PFSK-1 (cell line): ENCODE data around the gene COL7A1.

Experiments
- FOXP2 ChIP-seq: optimal IDR thresholded peaks from 2 replicates; pipeline ENCODE3; 2011; ENCODE audit warnings: borderline replicate concordance, control low read depth, inconsistent platforms; ENCODE audit not compliant: insufficient read depth; ENCODE audit errors: extremely low read length, extremely low read depth
- POLR2AphosphoS5 ChIP-seq: IDR thresholded peaks from 2 replicates; pipeline ENCODE4 v1.6.1; 2012; ENCODE audit warnings: low read depth, mild to moderate bottlenecking, control low read depth, low read length, moderate library complexity
- SIN3A ChIP-seq: IDR thresholded peaks from 2 replicates; pipeline ENCODE4 v1.6.1; 2012; ENCODE audit warnings: mild to moderate bottlenecking, low read length, moderate library complexity, borderline replicate concordance; ENCODE audit not compliant: insufficient read depth
- TAF1 ChIP-seq: IDR thresholded peaks from 2 replicates; pipeline ENCODE4 v1.6.1; 2012; ENCODE audit warnings: low read length, control low read depth, borderline replicate concordance; ENCODE audit not compliant: insufficient read depth
- TF ChIP-seq, protein P1 (sequence below), 2 experiments: IDR thresholded peaks; 2 replicates each; pipeline versions ENCODE4 v1.6.1 to v1.8.0; 2011 to 2012; ENCODE audit warnings: low read depth in 2 of 2, low read length in 2 of 2, control low read depth in 1 of 2, inconsistent platforms in 1 of 2, mild to moderate bottlenecking in 1 of 2, moderate library complexity in 1 of 2; ENCODE audit not compliant: insufficient read depth in 1 of 2

COL7A1 gene

DNA sequence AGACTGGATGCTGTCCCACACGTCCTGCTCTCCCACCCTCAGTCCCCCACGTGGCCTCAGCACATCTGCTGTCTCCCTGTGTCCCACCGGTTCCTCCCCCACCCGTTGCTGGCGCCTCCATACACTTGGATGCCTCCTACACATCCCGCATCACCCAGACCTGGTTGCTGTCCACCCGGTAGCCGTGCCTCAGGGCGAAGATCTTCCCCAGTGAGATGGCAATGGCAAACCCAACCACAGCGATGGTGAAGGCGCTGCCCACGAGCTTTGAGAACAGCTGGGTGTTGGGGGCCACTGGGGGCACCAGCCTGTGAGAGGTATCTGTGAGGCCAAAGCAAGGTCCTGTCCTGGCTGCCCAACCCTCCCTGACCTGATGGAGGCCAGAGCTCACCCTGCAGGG, 35.7 kb upstream of the COL7A1 start:
- TF ChIP-seq POLR2AphosphoS5 (no peak), SIN3A (no peak), TAF1 (no peak), FOXP2 (no peak)
- TF ChIP-seq, protein P1, sequence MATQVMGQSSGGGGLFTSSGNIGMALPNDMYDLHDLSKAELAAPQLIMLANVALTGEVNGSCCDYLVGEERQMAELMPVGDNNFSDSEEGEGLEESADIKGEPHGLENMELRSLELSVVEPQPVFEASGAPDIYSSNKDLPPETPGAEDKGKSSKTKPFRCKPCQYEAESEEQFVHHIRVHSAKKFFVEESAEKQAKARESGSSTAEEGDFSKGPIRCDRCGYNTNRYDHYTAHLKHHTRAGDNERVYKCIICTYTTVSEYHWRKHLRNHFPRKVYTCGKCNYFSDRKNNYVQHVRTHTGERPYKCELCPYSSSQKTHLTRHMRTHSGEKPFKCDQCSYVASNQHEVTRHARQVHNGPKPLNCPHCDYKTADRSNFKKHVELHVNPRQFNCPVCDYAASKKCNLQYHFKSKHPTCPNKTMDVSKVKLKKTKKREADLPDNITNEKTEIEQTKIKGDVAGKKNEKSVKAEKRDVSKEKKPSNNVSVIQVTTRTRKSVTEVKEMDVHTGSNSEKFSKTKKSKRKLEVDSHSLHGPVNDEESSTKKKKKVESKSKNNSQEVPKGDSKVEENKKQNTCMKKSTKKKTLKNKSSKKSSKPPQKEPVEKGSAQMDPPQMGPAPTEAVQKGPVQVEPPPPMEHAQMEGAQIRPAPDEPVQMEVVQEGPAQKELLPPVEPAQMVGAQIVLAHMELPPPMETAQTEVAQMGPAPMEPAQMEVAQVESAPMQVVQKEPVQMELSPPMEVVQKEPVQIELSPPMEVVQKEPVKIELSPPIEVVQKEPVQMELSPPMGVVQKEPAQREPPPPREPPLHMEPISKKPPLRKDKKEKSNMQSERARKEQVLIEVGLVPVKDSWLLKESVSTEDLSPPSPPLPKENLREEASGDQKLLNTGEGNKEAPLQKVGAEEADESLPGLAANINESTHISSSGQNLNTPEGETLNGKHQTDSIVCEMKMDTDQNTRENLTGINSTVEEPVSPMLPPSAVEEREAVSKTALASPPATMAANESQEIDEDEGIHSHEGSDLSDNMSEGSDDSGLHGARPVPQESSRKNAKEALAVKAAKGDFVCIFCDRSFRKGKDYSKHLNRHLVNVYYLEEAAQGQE (IDR thresholded peaks at IDR 0.05; ENCODE audit: insufficient read depth in 1 of 2, low read depth in 2 of 2, low read length in 2 of 2): no peak

- TF ChIP-seq TAF1: no peak
These were observed 35.3 kb upstream of the COL7A1 start for GRCh38 chr3:48630407-48630806.

- TF ChIP-seq FOXP2 (no peak), POLR2AphosphoS5 (no peak), SIN3A (no peak), TAF1 (no peak)
- TF ChIP-seq, protein P1 (IDR thresholded peaks at IDR 0.05; ENCODE audit: insufficient read depth in 1 of 2, low read depth in 2 of 2, low read length in 2 of 2): no peak
These were observed 34.8 kb upstream of the COL7A1 start for GRCh38 chr3:48629894-48630293.

- TF ChIP-seq FOXP2: no peak
- no peak for TF ChIP-seq TAF1
- TF ChIP-seq, protein P1 (IDR thresholded peaks at IDR 0.05; ENCODE audit: insufficient read depth in 1 of 2, low read depth in 2 of 2, low read length in 2 of 2): no peak
- no peak for TF ChIP-seq SIN3A
- no peak for TF ChIP-seq POLR2AphosphoS5
These were observed 33.3 kb upstream of the COL7A1 start for GRCh38 chr3:48628277-48629017.

- no peak for TF ChIP-seq TAF1
These were observed 30.5 kb upstream of the COL7A1 start for GRCh38 chr3:48625600-48625999.

- no peak for TF ChIP-seq FOXP2
- TF ChIP-seq, protein P1 (IDR thresholded peaks at IDR 0.05; ENCODE audit: insufficient read depth in 1 of 2, low read depth in 2 of 2, low read length in 2 of 2): no peak
- TF ChIP-seq SIN3A: no peak
- TF ChIP-seq POLR2AphosphoS5: no peak
- TF ChIP-seq TAF1: no peak
These were observed 29.6 kb upstream of the COL7A1 start for GRCh38 chr3:48624767-48625166.
